ENCODE data around the gene IQSEC1. TPM values are rescaled to one million over a fixed set of nuclear protein-coding genes. Genes with fewer than 3 reads are reported as not detected.

IQSEC1 gene
- polyA plus RNA-seq, 1 donor (not counting 4 experiments of a cell fraction or from before 2014, with no cell fraction given): 2.8 TPM

- FAIRE-seq: no peak
- H2AFZ ChIP-seq (ENCODE audit: control insufficient read depth, low read length): no peak overlapping the region
- H3K4me1 ChIP-seq (ENCODE audit: control insufficient read depth, extremely low read depth, insufficient read depth, low read length): peaks cover 41% of the 10 kb centered on the region
- no peaks in the 10 kb centered on the region for H3K27me3 ChIP-seq (ENCODE audit: control insufficient read depth, extremely low read depth, insufficient read depth, low read length)
- no peak overlapping the region for H3K4me2 ChIP-seq (ENCODE audit: control insufficient read depth, extremely low read depth, insufficient read depth, low read depth, low read length)
- H3K9ac ChIP-seq (ENCODE audit: control insufficient read depth, extremely low read depth, insufficient read depth, low read length): no peak overlapping the region
- peaks cover 5% of the 10 kb centered on the region for H4K20me1 ChIP-seq (ENCODE audit: control insufficient read depth, extremely low read depth, insufficient read depth, low read length)
- no peak overlapping the region for H3K4me3 ChIP-seq (ENCODE audit: control insufficient read depth in 2 of 3, extremely low read depth in 1 of 3, insufficient read depth in 2 of 3, low read depth in 1 of 3, low read length in 3 of 3)
- H3K79me2 ChIP-seq (ENCODE audit: control insufficient read depth, insufficient read depth, low read length): no peaks in the 10 kb centered on the region
- no peak for TF ChIP-seq EZH2 (IDR thresholded peaks at IDR 0.05; ENCODE audit: low read length)
- TF ChIP-seq CTCF (optimal IDR thresholded peaks at IDR 0.05 in 1 of 3, IDR thresholded peaks at IDR 0.05 in 1 of 3, conservative IDR thresholded peaks at IDR 0.05 in 1 of 3; ENCODE audit: extremely low read depth in 1 of 3, insufficient read depth in 2 of 3, low read length in 3 of 3): no peak
- DNase-seq (ENCODE audit: low read depth, low spot score): no peak
- peaks cover 10% of the 10 kb centered on the region for H3K9me1 ChIP-seq (ENCODE audit: control insufficient read depth, extremely low read depth, insufficient read depth, low read length)
- no peak overlapping the region for H3K27ac ChIP-seq (ENCODE audit: control insufficient read depth, insufficient read depth, low read length)
- dilution Hi-C loops (cut with MboI; ENCODE audit: extremely low pct_ligation_motif_present, low sequenced_read_pairs): no loop called here
- peaks cover 4 to 5% of the 10 kb centered on the region in 2 experiments for H3K36me3 ChIP-seq (ENCODE audit: control insufficient read depth in 2 of 2, extremely low read depth in 1 of 2, insufficient read depth in 2 of 2, low read length in 2 of 2)
- no peaks in the 10 kb centered on the region for H3K9me3 ChIP-seq (ENCODE audit: control insufficient read depth, low read depth, low read length)
These were observed 128.8 kb downstream of the IQSEC1 start for GRCh38 chr3:12944413-12944812.

- peaks cover 6% of the 10 kb centered on the region for H3K9me1 ChIP-seq (ENCODE audit: control insufficient read depth, extremely low read depth, insufficient read depth, low read length)
- no peaks in the 10 kb centered on the region for H3K79me2 ChIP-seq (ENCODE audit: control insufficient read depth, insufficient read depth, low read length)
- dilution Hi-C loops (cut with MboI; ENCODE audit: extremely low pct_ligation_motif_present, low sequenced_read_pairs): no loop called here
- H3K36me3 ChIP-seq (ENCODE audit: control insufficient read depth in 2 of 2, extremely low read depth in 1 of 2, insufficient read depth in 2 of 2, low read length in 2 of 2): peaks cover 4 to 9% of the 10 kb centered on the region in 2 experiments
- peaks cover 3% of the 10 kb centered on the region for H4K20me1 ChIP-seq (ENCODE audit: control insufficient read depth, extremely low read depth, insufficient read depth, low read length)
- H3K27ac ChIP-seq (ENCODE audit: control insufficient read depth, insufficient read depth, low read length): no peak overlapping the region
- H3K9ac ChIP-seq (ENCODE audit: control insufficient read depth, extremely low read depth, insufficient read depth, low read length): no peak overlapping the region
- H3K4me1 ChIP-seq (ENCODE audit: control insufficient read depth, extremely low read depth, insufficient read depth, low read length): peaks cover 31% of the 10 kb centered on the region
- H2AFZ ChIP-seq (ENCODE audit: control insufficient read depth, low read length): no peak overlapping the region
- no peak overlapping the region for H3K4me2 ChIP-seq (ENCODE audit: control insufficient read depth, extremely low read depth, insufficient read depth, low read depth, low read length)
- FAIRE-seq (no peak), DNase-seq (ENCODE audit: low read depth, low spot score) (no peak)
- H3K9me3 ChIP-seq (ENCODE audit: control insufficient read depth, low read depth, low read length): no peaks in the 10 kb centered on the region
- TF ChIP-seq CTCF (optimal IDR thresholded peaks at IDR 0.05 in 1 of 3, IDR thresholded peaks at IDR 0.05 in 1 of 3, conservative IDR thresholded peaks at IDR 0.05 in 1 of 3; ENCODE audit: extremely low read depth in 1 of 3, insufficient read depth in 2 of 3, low read length in 3 of 3) (no peak), EZH2 (IDR thresholded peaks at IDR 0.05; ENCODE audit: low read length) (no peak)
- H3K4me3 ChIP-seq (ENCODE audit: control insufficient read depth in 2 of 3, extremely low read depth in 1 of 3, insufficient read depth in 2 of 3, low read depth in 1 of 3, low read length in 3 of 3): no peak overlapping the region
- no peaks in the 10 kb centered on the region for H3K27me3 ChIP-seq (ENCODE audit: control insufficient read depth, extremely low read depth, insufficient read depth, low read length)
These were observed 129.9 kb downstream of the IQSEC1 start for GRCh38 chr3:12943124-12944021.
